HepG2 (cell line): ENCODE data around the gene SLC1A2. TPM values are rescaled to one million over a fixed set of nuclear protein-coding genes. Genes with fewer than 3 reads are reported as not detected.

Experiments used
- ATAC-seq: fragments of 200-7000 bp; cut with Tn5 transposase; 3 replicates; pipeline ENCODE4 v1.9.1; 2020; ENCODE audit warnings: mild to moderate bottlenecking, moderate library complexity
- BruUV-seq: library from RNA; stranded (reverse); fragments of 400-500 nt; replicated peaks from 2 replicates; lab custom pipeline; 2021; lab: Mats Ljungman, UMichigan
- CTCF ChIA-PET: fragments of 300-600 bp; formaldehyde crosslinking; extraction: SDS; loops from one replicate; lab custom pipeline; 2021; ENCODE audit warnings: low total read pairs, inconsistent platforms, low intra/inter-chr PET ratio; lab: Yijun Ruan, JAX
- POLR2A ChIA-PET: fragments of 350-600 bp; sonication (Branson Sonifier 250); formaldehyde crosslinking; loops from one replicate; lab custom pipeline; 2020; ENCODE audit warnings: antibody characterized with exemption, inconsistent platforms; lab: Yijun Ruan, JAX
- DNase-seq: peaks from one replicate; pipeline ENCODE4 v3.0.0-alpha.2; 2015; ENCODE audit warnings: low spot score
- FAIRE-seq: peaks from 3 replicates; lab custom pipeline; 2011; peaks lifted over from hg19 to GRCh38; lab: Jason Lieb, UNC
- H2AFZ ChIP-seq: one replicate; pipeline ENCODE4 v1.6.1; 2011; ENCODE audit warnings: low read length, inconsistent platforms
- H3K27ac ChIP-seq: fragments of 300-600 bp; 3 replicates; pipeline ENCODE4 v1.8.0; 2011; ENCODE audit warnings: mixed run types, mild to moderate bottlenecking, mixed read lengths, low read length, inconsistent platforms; ENCODE audit not compliant: insufficient read depth; ENCODE audit errors: extremely low read length
- H3K27me3 ChIP-seq, 2 experiments: fragments of 200-600 bp in 1 of 2; 2 replicates in 1 of 2; 3 replicates in 1 of 2; pipeline versions ENCODE4 v1.6.0 to v1.8.0; 2011; ENCODE audit warnings: low read length in 2 of 2, mild to moderate bottlenecking in 2 of 2, moderate library complexity in 2 of 2, inconsistent platforms in 1 of 2; ENCODE audit not compliant: insufficient read depth in 2 of 2, control insufficient read depth in 1 of 2
- H3K36me3 ChIP-seq, 2 experiments: fragments of 200-600 bp in 1 of 2; replicated peaks in 1 of 2; 2 replicates in 1 of 2; 3 replicates in 1 of 2; pipeline versions ENCODE4 v1.5.1 to v1.8.0; 2011; ENCODE audit warnings: low read length in 2 of 2, inconsistent platforms in 1 of 2; ENCODE audit not compliant: insufficient read depth in 2 of 2, control insufficient read depth in 1 of 2
- H3K4me1 ChIP-seq: 2 replicates; pipeline ENCODE4 v1.5.1; 2012; ENCODE audit warnings: low read length, inconsistent platforms; ENCODE audit not compliant: insufficient read depth
- H3K4me2 ChIP-seq: 2 replicates; pipeline ENCODE4 v1.6.0; 2011; ENCODE audit warnings: low read depth, low read length, inconsistent platforms
- H3K4me3 ChIP-seq, 3 experiments: fragments of 200-600 bp in 1 of 3; sonication (generic), shearing (Covaris generic) in 1 of 3; replicated peaks in 1 of 3; 2 replicates each; pipeline ENCODE4 v1.5.1; 2011 to 2016; ENCODE audit warnings: low read length in 3 of 3, inconsistent platforms in 2 of 3, low read depth in 2 of 3, mild to moderate bottlenecking in 2 of 3, control low read depth in 1 of 3, mixed read lengths in 1 of 3; ENCODE audit not compliant: insufficient read depth in 1 of 3
- H3K79me2 ChIP-seq: one replicate; pipeline ENCODE4 v1.6.1; 2011; ENCODE audit warnings: low read length, inconsistent platforms; ENCODE audit not compliant: insufficient read depth
- H3K9ac ChIP-seq: 2 replicates; pipeline ENCODE4 v1.6.0; 2011; ENCODE audit warnings: mild to moderate bottlenecking, low read depth, low read length, inconsistent platforms; ENCODE audit not compliant: insufficient read depth
- H3K9me3 ChIP-seq: 2 replicates; pipeline ENCODE4 v1.5.1; 2012; ENCODE audit warnings: mild to moderate bottlenecking, low read length
- H4K20me1 ChIP-seq: 2 replicates; pipeline ENCODE4 v1.6.0; 2011; ENCODE audit warnings: inconsistent platforms, mild to moderate bottlenecking, low read length, moderate library complexity; ENCODE audit not compliant: insufficient read depth
- AGO2 ChIP-seq: fragments of 200-400 bp; formaldehyde crosslinking; optimal IDR thresholded peaks from 2 replicates; pipeline ENCODE3; 2017; ENCODE audit warnings: mild to moderate bottlenecking, low read depth, low read length, moderate library complexity
- BCLAF1 ChIP-seq: fragments of 450-650 bp; IDR thresholded peaks from 2 replicates; pipeline ENCODE4 v1.6.1; 2017; ENCODE audit warnings: mild to moderate bottlenecking
- CREM ChIP-seq, 2 experiments: sonication (generic) in 1 of 2; formaldehyde crosslinking in 1 of 2; IDR thresholded peaks; 2 replicates each; pipeline versions ENCODE4 v1.4.0 to v1.6.1; 2016 to 2020; ENCODE audit warnings: antibody characterized with exemption in 1 of 2, mild to moderate bottlenecking in 1 of 2, missing genetic modification reagents in 1 of 2
- EP300 ChIP-seq, 3 experiments: sonication (generic) in 1 of 3; formaldehyde crosslinking in 1 of 3; IDR thresholded peaks; 2 replicates each; pipeline versions ENCODE4 v1.5.1 to v1.6.1; 2011 to 2020; ENCODE audit warnings: low read depth in 2 of 3, low read length in 2 of 3, borderline replicate concordance in 1 of 3, improper control_type of control experiment in 1 of 3, mild to moderate bottlenecking in 1 of 3, missing genetic modification reagents in 1 of 3, moderate library complexity in 1 of 3
- FOXJ3 ChIP-seq: sonication (generic); formaldehyde crosslinking; IDR thresholded peaks from 2 replicates; pipeline ENCODE4 v1.4.0; 2020; ENCODE audit warnings: missing genetic modification reagents, mild to moderate bottlenecking, borderline replicate concordance
- KAT8 ChIP-seq: IDR thresholded peaks from 2 replicates; pipeline ENCODE4 v1.6.1; 2016; ENCODE audit warnings: missing genetic modification reagents, missing compliant biosample characterization
- MLX ChIP-seq: IDR thresholded peaks from 2 replicates; pipeline ENCODE4 v1.6.1; 2016
- TCF7 ChIP-seq: sonication (generic); IDR thresholded peaks from 2 replicates; pipeline ENCODE4 v1.6.1; 2016; ENCODE audit warnings: antibody characterized with exemption, low read depth
- ZBTB44 ChIP-seq: sonication (generic); formaldehyde crosslinking; IDR thresholded peaks from 2 replicates; pipeline ENCODE4 v1.4.0; 2020; ENCODE audit warnings: missing genetic modification reagents
- ZNF556 ChIP-seq: sonication (generic); formaldehyde crosslinking; IDR thresholded peaks from 2 replicates; pipeline ENCODE4 v1.4.0; 2020; ENCODE audit warnings: mild to moderate bottlenecking, missing genetic modification reagents, borderline replicate concordance
- ZNF766 ChIP-seq: sonication (generic); formaldehyde crosslinking; IDR thresholded peaks from 2 replicates; pipeline ENCODE4 v1.5.0; 2020; ENCODE audit warnings: missing genetic modification reagents, borderline replicate concordance
- ZXDC ChIP-seq: sonication (generic); formaldehyde crosslinking; IDR thresholded peaks from 2 replicates; pipeline ENCODE4 v1.5.0; 2020; ENCODE audit warnings: mild to moderate bottlenecking, missing genetic modification reagents
- WGBS: methylation state at CpG from one replicate; pipeline ENCODE4 v1.1.6; 2017; ENCODE audit warnings: low lambda C conversion rate; 5-methylcytosine and 5-hydroxymethylcytosine counted together
- in situ Hi-C: cut with HindIII; loops from 2 replicates; pipeline ENCODE4 v1.10.0; 2017; ENCODE audit warnings: low pct_unique_long_range_greater_than_20kb; ENCODE audit not compliant: extremely low pct_ligation_motif_present
- intact Hi-C: fragments of 100-400 bp; cut with micrococcal nuclease; formaldehyde crosslinking; loops from one replicate; pipeline ENCODE4 v1.10.0; 2022; ENCODE audit not compliant: unreplicated experiment
- polyA plus RNA-seq, 8 experiments: library from polyadenylated mRNA; depleted of rRNA in 3 of 8; stranded (reverse) in 7 of 8; unstranded in 1 of 8; fragments of >200 nt; fragmentation: Illumina TruSeq in 4 of 8; extraction: Trizol in 4 of 8; gene quantifications; 2 replicates each; pipeline versions ENCODE4 v1.2.1 to v1.2.3, GENCODE V29; 2011 to 2016; ENCODE audit warnings: low read depth in 4 of 8, missing spikeins in 1 of 8, mixed read lengths in 1 of 8; ENCODE audit not compliant: insufficient read depth in 1 of 8
- total RNA-seq, 5 experiments: library from RNA; depleted of rRNA; stranded (reverse); fragments of >200 nt; fragmentation: Illumina TruSeq; extraction: Trizol; gene quantifications; 2 replicates each; pipeline ENCODE4 v1.2.3, GENCODE V29; 2016; ENCODE audit warnings: low read depth in 1 of 5

SLC1A2 gene
- total and polyA plus RNA-seq, 2 of the 13 experiments (the other 11 are each of a cell fraction or from before 2014, with no cell fraction given): 23.2 to 43.2 TPM

- no peak for DNase-seq
- BruUV-seq: no TSS peak
- WGBS: 74% methylated on average over 3 of the region's 3 CpGs
- in situ Hi-C loops (loop anchor here (25.0 kb wide), 2 partner anchors 789 to 1014 kb away; partner anchors contain the start of gene ABTB2), intact Hi-C loops (no loop called here)
- CTCF ChIA-PET: no interaction called here
- no peak overlapping the region for H3K9ac ChIP-seq
- ATAC-seq: no peak
- H3K4me2 ChIP-seq: no peak overlapping the region
- POLR2A ChIA-PET: no interaction called here
- H2AFZ ChIP-seq: no peak overlapping the region
- no peak overlapping the region for H3K27ac ChIP-seq
- H3K27me3 ChIP-seq: 0 out of 5 replicates have a peak, but pooled peaks cover 0 to 7% of the 10 kb centered on the region in 2 experiments
- no peak overlapping the region for H3K4me3 ChIP-seq
- no peaks in the 10 kb centered on the region for H3K9me3 ChIP-seq
- H3K79me2 ChIP-seq: no peaks in the 10 kb centered on the region
- H4K20me1 ChIP-seq: no peaks in the 10 kb centered on the region
- no peak for FAIRE-seq
- no peaks in the 10 kb centered on the region for H3K36me3 ChIP-seq
- peaks cover 11% of the 10 kb centered on the region for H3K4me1 ChIP-seq
- TF ChIP-seq AGO2: no peak
- no peak for TF ChIP-seq BCLAF1
- no peak for TF ChIP-seq TCF7
- TF ChIP-seq MLX (CRISPR knock-in tag): no peak
- no peak for TF ChIP-seq EP300 (IDR thresholded peaks at IDR 0.05; ENCODE audit: low read depth in 2 of 2, low read length in 2 of 2)
- no peak for TF ChIP-seq EP300 (CRISPR knock-in tag; IDR thresholded peaks at IDR 0.05; ENCODE audit: borderline replicate concordance)
- no peak for TF ChIP-seq ZXDC (CRISPR knock-in tag)
- no peak for TF ChIP-seq FOXJ3 (CRISPR knock-in tag)
- no peak for TF ChIP-seq ZBTB44 (CRISPR knock-in tag)
- no peak for TF ChIP-seq KAT8
- no peak for TF ChIP-seq ZNF556 (CRISPR knock-in tag)
- no peak for TF ChIP-seq CREM (IDR thresholded peaks at IDR 0.05)
- TF ChIP-seq CREM (CRISPR knock-in tag; IDR thresholded peaks at IDR 0.05): no peak
- TF ChIP-seq ZNF766 (CRISPR knock-in tag): no peak
Measured at GRCh38 chr11:35376613-35377012, 42.7 kb downstream of the SLC1A2 start.
